Activated CD4-positive, CD25-positive, alpha-beta regulatory T cell treated with anti-CD3 and anti-CD28 coated beads, Interleukin-2, amount 50 U/mL, for 72 hours (primary cell): Measurements from ENCODE around the gene TMEM53.

ENCODE experiments used
- DNase-seq: peaks from one replicate; pipeline ENCODE4 v3.0.0; 2021

The TMEM53 gene

GRCh38 chr1:44624268-44624901, 49.9 kb downstream of the TMEM53 start:
- no peak for DNase-seq

- DNase-seq = no peak
These were observed 52.4 kb downstream of the TMEM53 start for GRCh38 chr1:44621841-44622286.

- DNase-seq = no peak
These were observed 54.2 kb downstream of the TMEM53 start for GRCh38 chr1:44620072-44620471.

- DNase-seq = no peak
These were observed 54.9 kb downstream of the TMEM53 start for GRCh38 chr1:44619261-44619900.

GRCh38 chr1:44617703-44618029, 56.6 kb downstream of the TMEM53 start:
- no peak for DNase-seq

GRCh38 chr1:44616991-44617702, 57.1 kb downstream of the TMEM53 start:
- no peak for DNase-seq

- no peak for DNase-seq
These were observed 57.8 kb downstream of the TMEM53 start for GRCh38 chr1:44616284-44616990.

GRCh38 chr1:44613941-44614340, 60.3 kb downstream of the TMEM53 start:
- DNase-seq = no peak

GRCh38 chr1:44611866-44612265, 62.4 kb downstream of the TMEM53 start:
- DNase-seq = no peak

- no peak for DNase-seq
These were observed 62.9 kb downstream of the TMEM53 start for GRCh38 chr1:44611419-44611818.

GRCh38 chr1:44610527-44611148, 63.6 kb downstream of the TMEM53 start:
- no peak for DNase-seq

- no peak for DNase-seq
These were observed 64.3 kb downstream of the TMEM53 start for GRCh38 chr1:44609768-44610526.

GRCh38 chr1:44609412-44609767, 64.9 kb downstream of the TMEM53 start:
- no peak for DNase-seq

- no peak for DNase-seq
These were observed 66.1 kb downstream of the TMEM53 start for GRCh38 chr1:44608141-44608540.

- no peak for DNase-seq
These were observed 67.5 kb downstream of the TMEM53 start for GRCh38 chr1:44606701-44607281.

- no peak for DNase-seq
These were observed 68.2 kb downstream of the TMEM53 start for GRCh38 chr1:44605914-44606615.

GRCh38 chr1:44604157-44604955, 69.9 kb downstream of the TMEM53 start:
- no peak for DNase-seq

GRCh38 chr1:44603718-44604117, 70.6 kb downstream of the TMEM53 start:
- no peak for DNase-seq
